Stimulated activated CD4-positive, alpha-beta T cell treated with anti-CD3 and anti-CD28 coated beads, Interleukin-15, amount 100 ng/mL, for 48 hours (primary cell): ENCODE measurements around the gene DENND2C.
"Not testable (repeated sequence)": the region's sequence is repeated elsewhere in the genome, so short reads cannot be mapped to it uniquely, and the experiment has no call there.

Source experiments
- DNase-seq, 2 donors: peaks; one replicate each; pipeline ENCODE4 v3.0.0-alpha.2; 2020; ENCODE audit warnings: low read depth in 2 of 2

The DENND2C gene

DNA sequence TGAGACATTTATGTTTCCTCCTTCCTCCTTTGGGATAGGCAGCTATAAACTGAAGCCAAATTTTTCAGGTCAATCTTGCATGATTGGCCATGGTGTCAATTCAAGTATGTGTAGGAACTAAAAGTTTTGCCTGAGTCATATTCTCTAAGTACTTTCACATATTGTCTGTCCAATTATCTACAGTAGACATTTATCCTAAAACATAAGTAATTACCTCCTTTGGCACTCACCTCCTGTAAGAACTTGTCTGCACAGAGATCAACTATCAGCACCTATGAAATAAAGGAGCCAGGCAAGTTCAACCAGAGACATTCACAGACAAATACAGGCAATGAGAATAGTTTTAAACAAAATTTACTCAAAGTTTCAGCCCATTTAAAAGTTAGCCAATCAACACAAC lies 74.2 kb downstream of the DENND2C start:
- DNase-seq = no peak

DNA sequence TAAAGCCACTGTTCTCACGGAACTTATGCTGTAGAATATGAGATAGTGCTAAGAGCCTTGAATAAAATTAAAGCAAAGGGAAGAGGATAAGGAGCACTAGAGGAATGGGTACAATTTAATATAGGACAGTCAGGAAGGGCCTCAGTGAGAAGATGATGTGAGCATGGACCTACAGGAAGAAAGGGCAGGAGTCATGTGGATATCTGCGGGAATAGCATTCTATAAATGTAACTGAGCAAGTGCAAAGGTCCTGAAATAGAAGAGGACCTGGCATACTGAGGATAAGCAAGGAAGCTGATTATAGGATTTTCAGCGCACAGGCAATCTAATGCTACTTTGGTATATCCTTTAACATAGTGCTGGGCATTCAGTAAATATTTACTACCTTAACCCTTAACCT lies 75.8 kb downstream of the DENND2C start:
- DNase-seq = no peak

DNA sequence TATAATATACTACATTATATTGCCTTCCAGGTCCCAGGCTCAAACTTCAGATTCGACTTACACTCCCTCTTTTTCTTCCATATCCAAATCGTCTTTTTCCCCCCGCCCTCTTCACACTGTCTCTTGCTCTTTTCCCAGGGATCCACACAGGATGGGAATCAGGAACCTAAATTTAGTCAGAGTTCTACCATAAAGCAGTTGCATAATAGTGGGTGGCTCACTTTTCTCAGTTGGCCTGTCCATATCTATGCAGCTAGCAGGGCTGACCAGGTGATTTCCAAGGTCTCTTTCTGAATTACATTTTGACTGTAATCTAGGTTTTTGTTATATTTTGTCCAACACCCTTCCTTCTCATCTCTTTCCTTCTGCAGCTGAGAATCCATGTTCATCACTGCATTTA lies 80.7 kb downstream of the DENND2C start:
- DNase-seq = no peak

- no peak for DNase-seq
These were observed 81.6 kb downstream of the DENND2C start for GRCh38 chr1:114588196-114588689.

DNA sequence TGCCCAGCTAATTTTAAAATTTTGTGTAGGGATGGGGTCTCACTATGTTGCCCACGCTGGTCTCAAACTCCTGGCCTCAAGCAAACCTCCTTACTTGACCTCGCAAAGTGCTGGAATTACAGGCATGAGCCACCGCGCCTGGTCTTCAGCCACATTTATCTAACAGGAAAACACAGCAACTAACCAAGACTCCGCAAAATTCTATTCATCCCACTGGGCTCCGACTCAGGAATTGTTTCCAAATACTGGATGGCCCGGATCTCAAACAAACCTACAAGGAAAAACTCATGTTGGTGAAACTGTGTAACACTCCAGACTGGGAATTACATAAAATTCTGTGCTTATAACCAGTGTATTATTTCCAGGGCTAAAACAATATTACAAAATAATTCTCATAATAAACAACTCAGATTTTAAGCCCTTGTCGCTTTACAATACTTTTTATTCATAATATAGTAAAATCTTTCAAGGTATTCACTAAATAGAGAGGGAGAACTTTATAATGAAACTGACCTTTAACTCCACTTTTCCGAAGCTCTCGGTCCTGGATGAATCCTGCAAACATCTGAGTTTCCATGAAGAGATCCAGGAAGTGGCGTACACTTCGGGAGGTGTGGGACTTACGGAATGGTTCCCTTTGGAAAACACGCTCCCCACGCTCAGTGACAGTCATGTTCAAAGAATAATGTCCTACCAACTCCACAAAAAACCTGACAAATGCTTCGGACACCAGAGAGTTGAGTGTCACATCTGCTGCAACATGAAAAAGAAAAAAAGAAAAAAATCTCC lies 82.5 kb downstream of the DENND2C start:
- no peak for DNase-seq

DNA sequence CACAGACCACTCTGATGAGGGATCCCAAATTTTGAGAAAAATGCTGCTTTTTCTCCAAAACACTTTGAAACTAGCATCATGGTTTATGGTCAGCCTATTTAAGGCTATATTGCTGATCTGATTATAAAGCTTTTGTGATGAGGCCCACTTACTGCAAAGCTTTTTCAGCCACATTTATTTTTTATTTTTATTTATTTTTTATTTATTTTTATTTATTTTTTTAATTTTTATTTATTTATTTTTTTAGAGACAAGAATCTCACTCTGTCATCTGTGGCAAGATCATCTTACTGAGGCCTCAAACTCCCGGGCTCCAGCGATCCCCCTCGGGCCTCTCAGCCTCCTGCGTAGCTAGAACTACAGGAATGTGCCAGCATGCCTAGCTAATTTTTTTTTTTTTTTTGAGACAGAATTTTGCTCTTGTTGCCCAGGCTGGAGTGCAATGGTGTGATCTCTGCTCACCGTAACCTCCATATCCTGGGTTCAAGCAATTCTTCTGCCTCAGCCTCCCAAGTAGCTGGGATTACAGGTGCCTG lies 83.3 kb downstream of the DENND2C start:
- DNase-seq = no peak

- DNase-seq = no peak
These were observed 84.6 kb downstream of the DENND2C start for GRCh38 chr1:114585231-114585630.

DNA sequence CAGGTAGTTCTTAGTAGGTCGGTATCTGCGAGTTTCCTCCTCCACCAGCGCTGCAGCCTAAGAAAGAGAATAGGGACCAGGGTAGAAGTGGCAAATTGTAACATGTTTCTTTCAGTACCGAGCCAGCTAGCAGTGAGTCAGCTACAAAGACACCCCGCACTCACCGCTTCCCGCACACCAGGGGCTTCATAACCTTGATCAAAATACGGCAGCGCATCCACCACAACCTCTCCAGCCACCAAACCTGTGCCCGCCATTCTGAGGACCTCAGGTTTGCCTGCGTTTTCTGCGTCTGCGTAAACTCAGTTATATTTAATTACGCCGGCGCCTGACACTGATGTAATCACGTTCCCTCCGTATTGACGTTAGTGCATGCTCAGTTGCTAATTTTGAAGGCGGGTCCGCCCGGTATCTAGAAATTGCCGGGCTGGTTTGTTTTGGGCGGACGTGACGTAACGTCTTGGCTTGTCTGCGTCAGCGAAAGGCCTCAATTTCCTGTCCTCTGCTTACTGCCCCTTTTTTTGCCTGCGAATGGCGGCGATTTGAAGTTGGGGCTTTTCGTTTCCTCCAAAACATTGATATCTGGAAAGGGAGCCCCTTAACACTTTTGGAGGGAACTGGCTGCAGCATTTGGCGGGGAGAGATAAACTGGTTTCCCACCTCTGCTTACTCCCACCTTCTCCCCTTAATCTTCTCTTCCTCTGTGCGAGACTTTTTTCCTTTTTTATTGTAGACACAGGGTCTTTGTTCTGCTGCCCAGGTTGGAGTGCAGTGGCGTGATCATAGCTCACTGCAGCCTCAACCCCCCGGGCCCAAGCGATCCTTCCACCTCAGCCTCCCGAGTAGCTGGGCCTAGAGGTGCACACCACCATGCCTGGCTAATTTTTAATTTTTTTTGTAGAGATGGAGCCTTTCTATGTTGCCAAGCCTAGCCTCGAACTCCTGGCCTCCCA lies 88.2 kb downstream of the DENND2C start, which contains the start of gene BCAS2:
BCAS2 (minus strand) TSS at position 281 of the 953 bp plus-strand sequence; CDS start at position 257, 24 bp downstream.
- DNase-seq = peak; percentile 90

GRCh38 chr1:114574365-114574764 lies 95.5 kb downstream of the DENND2C start:
- no peak for DNase-seq

GRCh38 chr1:114564141-114564540 lies 105.7 kb downstream of the DENND2C start:
- no peak for DNase-seq

DNA sequence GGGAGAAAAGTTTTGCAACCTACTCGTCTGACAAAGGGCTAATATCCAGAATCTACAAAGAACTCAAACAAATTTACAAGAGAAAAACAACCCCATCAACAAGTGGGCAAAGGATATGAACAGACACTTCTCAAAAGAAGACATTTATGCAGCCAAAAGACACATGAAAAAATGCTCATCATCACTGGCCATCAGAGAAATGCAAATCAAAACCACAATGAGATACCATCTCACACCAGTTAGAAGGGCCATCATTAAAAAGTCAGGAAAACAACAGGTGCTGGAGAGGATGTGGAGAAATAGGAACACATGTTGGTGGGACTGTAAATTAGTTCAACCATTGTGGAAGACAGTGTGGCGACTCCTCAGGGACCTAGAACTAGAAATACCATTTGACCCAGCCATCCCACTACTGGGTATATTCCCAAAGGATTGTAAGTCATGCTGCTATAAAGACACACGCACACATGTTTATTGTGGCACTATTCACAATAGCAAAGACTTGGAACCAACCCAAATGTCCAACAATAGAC lies 106.8 kb downstream of the DENND2C start:
- DNase-seq = not testable (repeated sequence)

GRCh38 chr1:114561333-114561732 lies 108.5 kb downstream of the DENND2C start:
- no peak for DNase-seq

DNA sequence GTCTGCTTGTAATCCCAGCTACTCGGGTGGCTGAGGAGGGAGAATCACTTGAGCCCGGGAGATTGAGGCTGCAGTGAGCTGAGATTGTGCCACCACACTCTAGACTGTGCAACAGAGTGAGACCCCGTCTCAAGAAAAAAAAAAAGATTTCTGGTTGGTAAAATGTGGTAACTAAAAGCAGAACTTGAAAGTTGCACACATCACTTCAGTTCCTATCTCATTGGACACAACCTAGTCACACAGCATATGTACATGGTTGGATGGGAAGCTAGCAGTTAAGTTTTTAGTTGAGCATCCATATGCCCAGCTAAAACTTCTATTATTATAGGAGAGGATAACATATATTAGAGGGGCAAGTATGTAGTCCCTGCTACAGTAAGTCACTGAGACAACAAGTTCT lies 110.5 kb downstream of the DENND2C start:
- DNase-seq = no peak

- DNase-seq = no peak
These were observed 111.3 kb downstream of the DENND2C start for GRCh38 chr1:114558544-114558943.

DNA sequence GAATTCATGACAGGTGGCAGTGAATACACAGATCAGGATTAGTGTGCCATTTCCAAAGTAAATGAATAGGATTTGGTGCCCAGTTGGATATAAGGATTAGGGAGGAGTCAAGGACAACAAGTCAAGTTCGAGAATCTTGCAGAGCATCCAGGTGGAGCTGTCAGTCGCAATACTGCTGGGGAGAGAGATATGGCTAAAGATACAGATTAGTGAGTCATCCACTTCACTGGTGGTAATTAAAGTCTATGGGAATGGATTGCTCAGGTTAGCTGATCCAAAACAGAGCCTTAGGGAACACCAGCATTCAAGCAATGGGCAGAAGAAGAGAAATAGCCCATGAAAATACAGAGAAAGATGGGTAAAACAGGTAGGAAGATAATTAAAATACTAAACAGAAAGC lies 115.3 kb downstream of the DENND2C start:
- no peak for DNase-seq

GRCh38 chr1:114552106-114552639 lies 117.7 kb downstream of the DENND2C start:
- DNase-seq = no peak

- DNase-seq = no peak
These were observed 118.4 kb downstream of the DENND2C start for GRCh38 chr1:114551400-114551799.

- DNase-seq = no peak
These were observed 119.5 kb downstream of the DENND2C start for GRCh38 chr1:114550336-114550735.

GRCh38 chr1:114549137-114549536 lies 120.7 kb downstream of the DENND2C start:
- no peak for DNase-seq

DNA sequence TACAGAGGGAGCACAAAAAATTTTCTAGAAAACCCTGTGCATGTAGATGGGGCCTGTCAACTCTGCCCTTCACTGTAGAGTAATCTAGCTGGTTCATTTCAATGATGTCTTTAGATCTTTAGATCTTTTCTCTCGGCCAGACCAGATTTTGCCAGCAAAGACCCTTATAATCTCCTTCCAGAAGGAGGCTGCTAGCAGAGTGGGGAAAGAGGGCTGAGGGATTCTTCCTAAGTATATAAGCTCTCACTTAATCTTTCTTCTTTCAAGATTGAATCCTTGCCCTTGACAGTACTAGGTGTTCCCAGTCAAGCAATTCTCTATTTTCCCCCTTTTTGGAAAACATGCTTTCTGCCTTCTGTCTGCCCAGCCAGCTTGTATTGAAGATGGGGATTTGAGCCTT lies 122.8 kb downstream of the DENND2C start:
- no peak for DNase-seq

GRCh38 chr1:114545796-114546195 lies 124.1 kb downstream of the DENND2C start:
- no peak for DNase-seq

DNA sequence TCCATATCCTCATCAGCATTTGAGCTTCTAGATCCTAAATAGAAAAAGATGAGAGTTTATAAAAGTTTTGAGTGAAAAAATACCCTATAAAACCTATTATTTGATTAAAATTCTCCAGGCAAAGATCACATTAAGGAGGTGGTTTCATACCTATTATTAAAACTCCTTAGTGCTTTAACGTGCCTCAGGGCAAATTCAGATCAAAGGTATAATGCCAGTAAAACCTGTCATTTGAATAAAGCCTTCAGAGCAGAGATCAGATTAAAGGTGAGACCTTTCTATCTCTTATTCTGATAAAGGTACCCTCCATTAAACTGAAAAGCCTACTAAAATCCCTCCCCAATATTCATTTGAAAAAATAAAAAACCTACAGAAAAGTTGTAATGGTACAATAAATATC lies 124.5 kb downstream of the DENND2C start:
- DNase-seq = no peak
